B cell (primary cell): ENCODE measurements around the gene CCDC38. TPM values are rescaled to one million over a fixed set of nuclear protein-coding genes. Genes with fewer than 3 reads are reported as not detected.

ENCODE experiments used
- ATAC-seq: fragments of 200-7000 bp; cut with Tn5 transposase; one replicate; pipeline ENCODE4 v1.10.0; 2021; ENCODE audit warnings: low read depth, mild to moderate bottlenecking, moderate number of reproducible peaks, moderate library complexity
- CTCF ChIA-PET: fragments of 350-600 bp; sonication (Branson Sonifier 250); formaldehyde crosslinking; loops from one replicate; lab custom pipeline; 2021; ENCODE audit warnings: antibody characterized with exemption, inconsistent platforms; lab: Charles Lee
- POLR2A ChIA-PET: fragments of 350-600 bp; sonication (Branson Sonifier 250); formaldehyde crosslinking; loops from one replicate; lab custom pipeline; 2021; ENCODE audit warnings: antibody characterized with exemption; lab: Charles Lee
- DNase-seq: peaks from one replicate; pipeline ENCODE4 v3.0.0; 2013
- H2AFZ ChIP-seq: 2 replicates; pipeline ENCODE4 v1.6.1; 2012; ENCODE audit warnings: mild to moderate bottlenecking, low read depth, low read length; ENCODE audit not compliant: insufficient read depth, poor library complexity, severe bottlenecking
- H3K27ac ChIP-seq, 2 donors: 1 replicate in 1 of 2; 2 replicates in 1 of 2; pipeline ENCODE4 v1.5.1; 2012 to 2013; ENCODE audit warnings: low read length in 2 of 2, mild to moderate bottlenecking in 2 of 2, moderate library complexity in 1 of 2
- H3K27me3 ChIP-seq, 4 experiments: fragments of 200-600 bp in 1 of 4; sonication (generic) in 1 of 4; replicated peaks in 1 of 4; 1 replicate in 2 of 4; 2 replicates in 2 of 4; pipeline versions ENCODE4 v1.6.1 to v1.7.0; 2013 to 2016; ENCODE audit warnings: low read length in 3 of 4, mild to moderate bottlenecking in 2 of 4, mixed read lengths in 1 of 4, moderate library complexity in 1 of 4; ENCODE audit not compliant: insufficient read depth in 4 of 4, control insufficient read depth in 3 of 4; ENCODE audit errors: control extremely low read depth in 1 of 4
- H3K36me3 ChIP-seq, 2 experiments: replicated peaks in 1 of 2; 1 replicate in 1 of 2; 2 replicates in 1 of 2; pipeline versions ENCODE4 v1.6.1 to v1.7.1; 2013; ENCODE audit warnings: low read length in 1 of 2; ENCODE audit not compliant: insufficient read depth in 2 of 2, control insufficient read depth in 1 of 2; ENCODE audit errors: control extremely low read depth in 1 of 2, extremely low read depth in 1 of 2
- H3K4me1 ChIP-seq, 2 donors: fragments of 200-600 bp in 1 of 2; sonication (generic) in 1 of 2; 1 replicate in 1 of 2; 2 replicates in 1 of 2; pipeline versions ENCODE4 v1.5.1 to v1.6.1; 2013 to 2017; ENCODE audit warnings: low read length in 2 of 2; ENCODE audit not compliant: control insufficient read depth in 2 of 2, insufficient read depth in 2 of 2
- H3K4me2 ChIP-seq: replicated peaks from 2 replicates; pipeline ENCODE3; 2012; ENCODE audit warnings: mild to moderate bottlenecking, low read depth, low read length; ENCODE audit not compliant: poor library complexity, severe bottlenecking
- H3K4me3 ChIP-seq, 5 experiments: fragments of 200-600 bp in 1 of 5; sonication (generic) in 1 of 5; 1 replicate in 3 of 5; 2 replicates in 2 of 5; pipeline versions ENCODE4 v1.5.1 to v1.7.0; 2011 to 2016; ENCODE audit warnings: low read length in 4 of 5, mild to moderate bottlenecking in 4 of 5, low read depth in 2 of 5, control low read depth in 1 of 5, moderate library complexity in 1 of 5; ENCODE audit not compliant: insufficient read depth in 1 of 5; ENCODE audit errors: control extremely low read depth in 1 of 5, extremely low read depth in 1 of 5
- H3K79me2 ChIP-seq: fragments of 200-600 bp; sonication (generic); one replicate; pipeline ENCODE4 v1.6.0; 2016; ENCODE audit warnings: low read length; ENCODE audit not compliant: control insufficient read depth, insufficient read depth
- H3K9ac ChIP-seq: fragments of 200-600 bp; sonication (generic); 2 replicates; pipeline ENCODE4 v1.6.1; 2017; ENCODE audit warnings: mild to moderate bottlenecking, low read length, moderate library complexity
- H3K9me3 ChIP-seq, 3 donors: one replicate each; pipeline versions ENCODE4 v1.6.1 to v1.7.1; 2013; ENCODE audit warnings: low read length in 2 of 3; ENCODE audit not compliant: control insufficient read depth in 2 of 3, insufficient read depth in 1 of 3; ENCODE audit errors: control extremely low read depth in 1 of 3
- H4K20me1 ChIP-seq: 2 replicates; pipeline ENCODE4 v1.6.0; 2012; ENCODE audit warnings: mild to moderate bottlenecking, low read length; ENCODE audit not compliant: insufficient read depth, control insufficient read depth, poor library complexity, severe bottlenecking
- H3K27ac Mint-ChIP-seq: one replicate; pipeline ENCODE4 v1.8.0; 2021; ENCODE audit warnings: mixed read lengths
- H3K27me3 Mint-ChIP-seq: one replicate; pipeline ENCODE4 v1.8.0; 2021; ENCODE audit warnings: mixed read lengths
- H3K4me1 Mint-ChIP-seq: one replicate; pipeline ENCODE4 v1.8.0; 2021; ENCODE audit warnings: mixed read lengths
- H3K4me3 Mint-ChIP-seq: one replicate; pipeline ENCODE4 v1.8.0; 2021; ENCODE audit warnings: mixed read lengths
- H3K9me3 Mint-ChIP-seq: one replicate; pipeline ENCODE4 v1.8.0; 2022; ENCODE audit warnings: mixed read lengths; ENCODE audit not compliant: insufficient read depth
- CTCF ChIP-seq: fragments of 200-600 bp; IDR thresholded peaks from one replicate; pipeline ENCODE4 v1.8.0; 2022; ENCODE audit warnings: antibody characterized with exemption, mild to moderate bottlenecking
- EZH2 ChIP-seq: IDR thresholded peaks from 2 replicates; pipeline ENCODE4 v1.6.1; 2012; ENCODE audit warnings: borderline replicate concordance, low read depth, mild to moderate bottlenecking, moderate library complexity, low read length; ENCODE audit not compliant: insufficient read depth, poor library complexity, severe bottlenecking
- WGBS: methylation state at CpG from one replicate; pipeline ENCODE4 v1.1.5; 2013; ENCODE audit warnings: missing lambda C conversion rate; ENCODE audit not compliant: insufficient coverage; 5-methylcytosine and 5-hydroxymethylcytosine counted together
- intact Hi-C: fragments of 100-400 bp; cut with micrococcal nuclease; formaldehyde crosslinking; loops from one replicate; pipeline ENCODE4 v1.10.0; 2022
- polyA plus RNA-seq: library from polyadenylated mRNA; depleted of rRNA; stranded (reverse); fragments of >200 nt; gene quantifications from 2 replicates; pipeline ENCODE4 v1.2.3, GENCODE V29; 2012
- total RNA-seq, 2 donors: library from RNA; stranded (reverse); fragments of 120-200 nt in 1 of 2; gene quantifications; 1 replicate in 1 of 2; 2 replicates in 1 of 2; pipeline versions ENCODE4 v1.2.3 to v1.2.4, GENCODE V29; 2013 to 2022

The CCDC38 gene
- total and polyA plus RNA-seq, 2 donors (not counting 1 experiment from before 2014, with no cell fraction given), result 1.3 TPM; not detected in 1

GRCh38 chr12:95859947-95860850, 82.2 kb downstream of the CCDC38 start:
- no peaks in the 10 kb centered on the region for H4K20me1 ChIP-seq
- peaks cover 24 to 28% of the 10 kb centered on the region in 2 donors for H3K4me1 ChIP-seq
- ChIA-PET POLR2A (no interaction called here), CTCF (interaction anchor here (0.8 kb wide), 1 partner anchor 138 kb away, joined by 3 read pairs; no protein-coding TSS in a partner anchor)
- peak overlapping the region; percentile 88 for H3K4me2 ChIP-seq
- peaks cover 0 to 4% (median 0%) of the 10 kb centered on the region in 4 experiments for H3K27me3 ChIP-seq
- intact Hi-C loops, result loop anchor here (2.0 to 10.0 kb wide), 7 partner anchors 83 to 643 kb away; partner anchors contain the start of genes AMDHD1, CCDC38, CDK17 and CFAP54
- no peak for TF ChIP-seq CTCF
- TF ChIP-seq EZH2, result no peak
- H3K36me3 ChIP-seq, result peaks cover 2 to 39% of the 10 kb centered on the region in 2 experiments
- Mint-ChIP-seq H3K9me3 (no peaks in the 10 kb centered on the region), H3K4me1 (peaks cover 15% of the 10 kb centered on the region), H3K27ac (no peak overlapping the region), H3K27me3 (peaks cover 4% of the 10 kb centered on the region), H3K4me3 (no peak overlapping the region)
- H3K9ac ChIP-seq, result peak overlapping the region; percentile 96
- WGBS, result 80% methylated on average over 5 of the region's 10 CpGs
- H3K9me3 ChIP-seq, result no peaks in the 10 kb centered on the region
- H3K79me2 ChIP-seq, result peaks cover 49% of the 10 kb centered on the region
- H3K27ac ChIP-seq, result no peak overlapping the region
- no peak for ATAC-seq
- H3K4me3 ChIP-seq, result peak overlapping the region in 4 of 5 experiments; percentile 76 to 89 (median 80)
- H2AFZ ChIP-seq, result peak overlapping the region; percentile 91
- DNase-seq, result peak; percentile 12
